HL-60/S4 treated with phorbol 12-myristate 13-acetate at 8.2 ng/mL for 4 days and 3 days (cell line): ENCODE measurements around the gene DIP2C.
"Not testable (repeated sequence)": the region's sequence is repeated elsewhere in the genome, so short reads cannot be mapped to it uniquely, and the experiment has no call there.

ENCODE experiments used
- in situ Hi-C: fragments of 300-500 bp; cut with MboI; formaldehyde crosslinking; loops from 2 replicates; pipeline ENCODE4 v1.15.0; 2022; ENCODE audit warnings: low sequenced_read_pairs

Gene DIP2C

DNA sequence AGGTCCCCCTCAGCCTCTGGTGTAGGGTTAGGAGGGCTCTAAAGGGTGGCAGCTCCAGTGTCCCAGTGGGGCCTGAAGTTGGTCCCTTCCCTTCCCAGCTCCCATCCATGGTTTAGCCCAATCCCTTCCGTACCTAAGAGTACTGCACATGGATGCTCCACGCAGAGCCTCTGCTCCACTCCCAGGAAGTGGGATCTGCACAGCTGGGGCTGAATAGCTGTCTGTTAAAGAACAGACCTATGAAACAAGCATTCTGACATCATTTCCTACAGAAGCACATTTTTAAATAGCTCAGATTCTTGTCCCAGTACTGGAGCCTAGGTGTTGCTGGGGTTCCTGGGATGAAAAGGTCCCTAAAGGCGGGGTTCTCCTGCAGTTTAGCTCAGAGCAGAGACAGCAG lies 418.3 kb downstream of the DIP2C start:
- in situ Hi-C loops, result no loop called here

- in situ Hi-C loops, result no loop called here
Measured at GRCh38 chr10:269440-270074, 419.9 kb downstream of the DIP2C start.

GRCh38 chr10:267705-268104 lies 421.8 kb downstream of the DIP2C start:
- in situ Hi-C loops, result no loop called here

- in situ Hi-C loops, result no loop called here
Measured at GRCh38 chr10:266974-267425, 422.5 kb downstream of the DIP2C start.

GRCh38 chr10:265816-266588 lies 423.5 kb downstream of the DIP2C start:
- in situ Hi-C loops, result not testable (repeated sequence)

DNA sequence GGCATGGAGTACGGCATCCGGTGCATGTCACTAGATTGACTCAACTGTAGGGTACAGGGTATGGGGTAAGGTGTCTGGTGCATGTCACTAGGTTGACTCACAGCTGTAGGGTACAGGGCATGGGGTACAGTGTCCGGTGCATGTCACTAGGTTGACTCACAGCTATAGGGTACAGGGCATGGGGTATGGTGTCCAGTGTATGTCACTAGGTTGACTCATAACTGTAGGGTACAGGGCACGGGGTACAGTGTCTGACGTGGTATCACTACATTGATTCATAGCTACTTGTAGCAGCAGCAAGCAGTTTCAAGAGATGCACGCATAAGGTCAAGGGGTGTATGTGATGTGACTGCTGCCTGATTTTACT lies 424.4 kb downstream of the DIP2C start:
- in situ Hi-C loops, result not testable (repeated sequence)

DNA sequence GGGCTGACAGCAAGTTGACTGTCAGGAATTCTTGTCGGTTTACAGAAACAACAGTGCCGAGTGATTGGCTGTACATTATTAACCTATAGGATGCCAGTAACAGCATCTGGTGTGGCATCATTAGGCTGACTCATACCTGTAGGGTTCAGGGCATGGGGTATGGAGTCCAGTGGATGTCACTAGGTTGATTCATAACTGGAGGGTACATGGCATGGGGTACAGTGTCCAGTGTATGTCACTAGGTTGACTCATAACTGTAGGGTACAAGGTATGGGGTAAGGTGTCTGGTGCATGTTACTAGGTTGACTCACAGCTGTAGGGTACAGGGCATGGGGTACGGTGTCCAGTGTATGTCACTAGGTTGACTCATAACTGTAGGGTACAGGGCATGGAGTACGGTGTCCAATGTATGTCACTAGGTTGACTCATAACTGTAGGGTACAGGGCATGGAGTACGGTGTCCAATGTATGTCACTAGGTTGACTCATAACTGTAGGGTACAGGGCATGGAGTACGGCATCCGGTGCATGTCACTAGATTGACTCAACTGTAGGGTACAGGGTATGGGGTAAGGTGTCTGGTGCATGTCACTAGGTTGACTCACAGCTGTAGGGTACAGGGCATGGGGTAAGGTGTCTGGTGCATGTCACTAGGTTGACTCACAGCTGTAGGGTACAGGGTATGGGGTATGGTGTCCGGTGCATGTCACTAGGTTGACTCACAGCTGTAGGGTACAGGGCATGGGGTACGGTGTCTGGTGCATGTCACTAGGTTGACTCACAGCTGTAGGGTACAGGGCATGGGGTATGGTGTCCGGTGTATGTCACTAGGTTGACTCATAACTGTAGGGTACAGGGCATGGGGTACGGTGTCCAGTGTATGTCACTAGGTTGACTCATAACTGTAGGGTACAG lies 425.1 kb downstream of the DIP2C start:
- in situ Hi-C loops, result not testable (repeated sequence)

DNA sequence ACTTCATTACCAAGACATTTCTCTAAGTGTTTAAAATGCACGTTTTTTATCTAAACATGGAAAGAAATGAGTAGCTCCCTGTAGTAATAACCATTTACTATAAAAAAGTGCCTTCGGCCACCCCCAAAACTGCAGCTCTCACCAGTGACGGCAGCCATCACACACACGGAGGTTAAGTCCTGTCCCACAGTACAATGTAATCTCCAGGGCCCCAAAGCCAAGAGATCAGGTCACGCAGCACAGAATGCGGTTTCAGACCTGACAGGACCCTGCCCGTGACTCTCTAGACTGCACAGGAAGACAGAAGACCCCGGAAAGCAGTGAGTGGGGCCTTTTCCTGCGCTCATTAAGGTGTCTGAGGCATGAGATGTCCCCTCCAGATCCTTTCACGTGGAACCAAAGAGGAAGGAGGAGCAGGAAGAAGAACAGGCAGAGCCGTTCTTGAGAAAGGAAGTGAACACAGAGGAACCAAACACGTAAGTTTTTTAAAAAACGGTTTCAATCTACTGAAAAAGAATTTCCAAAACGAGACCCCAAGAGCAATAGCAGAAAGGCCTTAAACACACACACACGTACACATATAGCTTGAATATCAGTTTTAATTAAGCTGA lies 428.5 kb downstream of the DIP2C start:
- in situ Hi-C loops, result no loop called here

DNA sequence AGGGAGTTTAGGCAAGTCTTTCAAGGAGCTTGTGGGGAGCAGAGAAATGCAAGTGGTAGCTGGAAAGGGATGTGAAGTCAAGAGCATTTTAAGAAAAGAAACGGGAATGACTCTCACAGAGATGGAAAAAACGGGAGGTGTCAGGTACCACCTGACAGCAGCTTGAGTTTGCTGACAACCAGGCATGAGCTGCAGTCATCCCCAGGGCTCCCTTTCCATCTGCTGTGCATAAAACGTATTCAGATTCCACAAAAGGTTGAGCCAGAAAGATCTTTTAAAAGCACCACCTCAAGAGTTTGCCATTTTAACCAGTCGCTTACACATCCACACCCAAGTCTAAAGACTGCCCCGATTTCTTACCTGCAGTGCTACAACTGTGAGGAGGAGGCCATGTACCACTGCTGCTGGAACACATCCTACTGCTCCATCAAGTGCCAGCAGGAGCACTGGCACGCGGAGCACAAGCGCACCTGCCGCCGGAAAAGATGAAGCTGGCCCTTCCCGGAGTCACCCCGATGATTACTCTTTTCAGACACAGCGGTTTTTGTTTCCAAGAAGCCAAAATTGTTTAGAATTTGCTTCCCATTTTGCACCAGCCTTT lies 437.4 kb downstream of the DIP2C start:
- in situ Hi-C loops, result no loop called here

DNA sequence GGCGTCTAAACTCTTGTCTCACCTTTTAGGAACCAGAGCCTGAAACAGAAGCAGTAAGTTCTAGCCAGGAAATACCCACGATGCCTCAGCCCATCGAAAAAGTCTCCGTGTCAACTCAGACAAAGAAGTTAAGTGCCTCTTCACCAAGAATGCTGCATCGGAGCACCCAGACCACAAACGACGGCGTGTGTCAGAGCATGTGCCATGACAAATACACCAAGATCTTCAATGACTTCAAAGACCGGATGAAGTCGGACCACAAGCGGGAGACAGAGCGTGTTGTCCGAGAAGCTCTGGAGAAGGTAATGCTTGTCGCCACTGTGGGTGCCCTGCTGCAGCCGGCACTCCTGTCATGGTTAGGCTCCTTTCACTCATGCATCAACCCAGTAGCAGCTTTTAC lies 441.2 kb downstream of the DIP2C start:
- in situ Hi-C loops, result no loop called here

DNA sequence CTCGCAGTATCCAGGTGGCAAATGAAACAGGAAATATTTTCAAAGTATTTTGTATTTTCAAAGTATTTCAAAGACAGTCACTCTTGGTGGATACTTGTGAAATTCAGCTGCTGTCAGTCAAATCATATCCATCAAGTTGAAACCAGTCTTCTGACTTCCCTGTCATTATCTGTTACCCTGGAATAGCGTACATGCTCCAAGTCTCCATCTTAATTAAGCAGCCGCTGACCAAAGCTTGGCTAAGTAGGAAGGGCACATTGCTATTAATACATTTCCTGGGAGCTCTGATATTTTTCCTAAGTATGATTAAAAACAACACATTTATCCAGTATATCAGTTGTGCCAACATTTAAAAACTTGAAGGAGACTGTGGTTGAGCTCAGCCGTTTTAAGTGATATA lies 442.0 kb downstream of the DIP2C start:
- in situ Hi-C loops, result no loop called here

- in situ Hi-C loops, result no loop called here
Measured at GRCh38 chr10:246431-246830, 443.0 kb downstream of the DIP2C start.

DNA sequence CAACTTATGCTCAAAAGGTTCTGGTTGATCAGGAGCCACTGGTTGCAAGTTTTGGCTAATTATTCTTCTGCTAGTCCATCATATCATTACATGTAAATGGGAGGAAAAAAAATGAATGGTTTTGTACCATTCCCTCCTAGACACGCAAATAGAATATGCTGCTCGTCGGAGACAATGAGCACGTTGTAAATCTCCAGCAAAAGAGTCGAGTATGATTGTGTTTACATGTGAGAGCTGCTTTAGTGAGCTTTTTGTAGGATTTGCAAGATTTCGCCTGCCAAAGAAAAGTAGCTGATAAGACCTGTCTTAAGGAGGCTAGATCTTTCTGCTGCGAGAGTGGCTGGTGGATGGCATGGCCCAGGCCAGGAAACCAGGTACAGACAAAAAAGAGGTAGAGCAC lies 445.2 kb downstream of the DIP2C start:
- in situ Hi-C loops, result no loop called here

GRCh38 chr10:241966-242643 lies 447.4 kb downstream of the DIP2C start:
- in situ Hi-C loops, result no loop called here

DNA sequence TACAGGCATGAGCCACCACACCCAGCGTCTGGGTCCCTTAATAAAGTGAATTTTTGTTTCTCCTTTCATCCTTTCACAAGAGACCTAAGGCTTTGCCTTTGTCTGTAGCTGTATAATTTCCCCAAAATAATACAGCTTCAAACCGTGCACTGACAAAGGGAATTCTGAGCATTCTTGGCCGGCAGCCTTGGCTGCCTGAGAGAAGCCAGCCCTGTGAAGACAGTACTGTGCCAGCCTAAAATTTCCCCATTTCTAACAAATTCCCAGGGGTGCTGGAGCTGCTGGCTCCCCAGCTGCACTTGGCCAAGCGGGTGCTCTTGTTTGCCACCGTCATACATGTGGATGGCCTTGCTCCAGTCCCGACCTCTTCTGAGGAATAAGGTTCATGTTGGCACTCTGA lies 448.0 kb downstream of the DIP2C start:
- in situ Hi-C loops, result no loop called here

DNA sequence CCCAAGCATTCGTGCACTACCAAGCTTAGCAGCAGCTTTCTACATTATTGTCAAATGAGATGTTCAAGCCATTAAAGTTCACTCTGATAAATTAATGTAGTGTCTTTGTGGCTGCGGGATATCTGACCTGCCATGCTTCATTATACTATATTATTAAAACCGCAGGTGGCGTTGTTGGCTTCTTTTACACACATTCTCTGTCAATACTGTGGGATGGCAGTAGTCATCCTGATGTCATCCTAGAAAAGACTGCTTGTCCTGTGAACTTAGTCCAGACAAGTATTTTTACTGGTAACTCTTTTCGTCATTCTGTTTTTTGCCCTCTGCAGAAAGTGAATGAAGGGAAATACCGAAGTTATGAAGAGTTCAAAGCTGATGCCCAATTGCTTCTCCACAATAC lies 450.4 kb downstream of the DIP2C start:
- in situ Hi-C loops, result no loop called here

DNA sequence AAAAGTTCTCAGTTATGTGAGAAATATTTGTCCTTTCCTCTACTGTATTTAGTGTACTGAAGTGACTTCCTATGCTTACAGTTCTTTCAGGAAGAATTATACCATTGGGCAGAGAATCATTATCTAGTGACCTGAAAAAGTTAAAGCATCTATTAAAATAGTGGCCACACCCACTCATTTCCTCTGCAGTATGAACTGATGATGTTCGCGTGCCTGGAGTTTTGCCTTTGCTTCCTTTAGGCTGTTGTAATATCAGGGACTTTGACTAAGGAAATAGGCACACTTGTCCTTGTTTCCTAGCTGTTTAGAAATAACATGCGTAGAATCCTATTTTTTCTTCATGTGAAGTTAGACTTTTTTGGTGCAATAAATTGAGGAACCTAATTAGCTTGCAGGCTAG lies 453.6 kb downstream of the DIP2C start:
- in situ Hi-C loops, result no loop called here

DNA sequence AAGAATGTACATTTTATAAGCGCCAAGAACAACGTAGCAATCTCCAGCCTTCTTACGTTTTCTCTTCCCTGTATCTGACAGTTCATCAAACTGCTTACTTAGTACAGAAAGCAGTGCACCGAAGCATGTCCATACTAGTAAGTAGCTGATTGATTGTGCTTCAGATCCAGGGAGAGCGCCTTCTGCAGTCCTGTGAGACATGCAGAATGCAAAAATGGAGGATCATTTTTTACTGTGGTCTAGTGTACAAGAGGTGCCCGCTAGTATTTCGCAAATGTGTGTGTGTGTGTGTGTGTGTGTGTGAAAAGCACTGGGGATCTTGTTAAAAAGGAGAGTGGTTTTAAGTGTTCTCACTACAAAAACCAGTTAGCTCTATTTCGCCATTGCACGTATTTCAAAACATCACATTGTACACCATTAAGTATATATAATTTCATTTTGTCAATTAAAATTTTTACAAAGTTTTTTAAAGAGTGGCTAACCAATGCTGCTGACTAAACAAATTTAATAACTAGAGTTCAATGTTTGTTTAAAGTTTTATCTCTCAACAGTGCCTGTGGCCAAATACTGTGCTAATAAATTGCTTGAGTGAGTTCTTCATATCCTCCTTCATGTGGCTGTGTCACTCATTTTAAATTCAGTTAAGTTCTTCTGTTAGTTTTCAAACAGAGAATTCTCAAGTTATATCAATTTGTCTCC lies 454.6 kb downstream of the DIP2C start:
- in situ Hi-C loops, result no loop called here

DNA sequence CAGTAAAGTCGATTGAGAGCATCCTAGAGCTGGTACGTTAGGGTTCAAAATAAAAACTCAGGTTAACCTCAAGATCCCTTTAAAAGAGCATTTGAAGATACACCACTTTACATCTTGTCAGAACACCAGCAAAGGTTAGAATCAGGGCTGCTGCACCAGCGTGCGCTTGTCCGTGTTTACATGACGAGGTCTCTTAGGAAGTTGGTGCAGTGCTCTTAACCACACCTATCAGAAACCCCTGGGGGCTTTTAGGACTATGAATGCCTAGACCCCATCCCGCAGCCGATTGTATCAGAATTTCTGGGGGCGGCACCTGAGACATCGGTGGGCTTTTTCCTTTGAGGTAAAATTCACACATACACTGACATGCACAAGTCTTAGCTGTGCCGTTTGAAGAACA lies 456.6 kb downstream of the DIP2C start:
- in situ Hi-C loops, result no loop called here

GRCh38 chr10:232061-232460 lies 457.4 kb downstream of the DIP2C start:
- in situ Hi-C loops, result no loop called here
